GM19468 (cell line): ENCODE data around the gene CLSTN2.

Experiments used
- ATAC-seq: cut with Tn5 transposase; IDR thresholded peaks from one replicate; pipeline ENCODE4 v1.9.1; 2021; ENCODE audit warnings: mild to moderate bottlenecking, moderate library complexity, moderate number of reproducible peaks; ENCODE audit not compliant: unreplicated experiment; ENCODE audit errors: extremely low read depth

Gene CLSTN2

GRCh38 chr3:140206196-140207040, 271.4 kb downstream of the CLSTN2 start:
- ATAC-seq, result no peak

DNA sequence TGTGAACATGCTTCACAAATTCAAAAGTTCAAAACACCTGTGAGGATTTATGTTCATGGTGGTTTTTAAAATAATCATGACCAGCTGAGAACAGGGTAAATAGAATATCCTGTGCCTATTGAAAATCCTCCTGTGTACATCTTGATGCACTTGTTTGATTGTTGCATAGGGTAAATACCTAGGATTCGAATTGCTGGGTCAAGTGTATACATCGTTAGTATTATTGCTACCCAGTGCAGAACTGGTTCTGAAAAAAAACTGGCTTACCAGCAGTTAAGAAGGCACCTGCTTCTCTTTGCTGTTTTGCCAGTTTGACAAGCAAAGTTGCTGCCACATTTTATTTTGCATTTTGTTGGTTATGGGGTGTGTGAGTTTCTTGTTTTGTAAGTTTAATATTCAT, 272.6 kb downstream of the CLSTN2 start:
- ATAC-seq, result no peak

- ATAC-seq, result no peak
Measured at GRCh38 chr3:140216249-140216648, 281.3 kb downstream of the CLSTN2 start.

GRCh38 chr3:140219291-140219690, 284.3 kb downstream of the CLSTN2 start:
- ATAC-seq, result no peak

- no peak for ATAC-seq
Measured at GRCh38 chr3:140219923-140220452, 285.0 kb downstream of the CLSTN2 start.

GRCh38 chr3:140223197-140223596, 288.2 kb downstream of the CLSTN2 start:
- no peak for ATAC-seq

DNA sequence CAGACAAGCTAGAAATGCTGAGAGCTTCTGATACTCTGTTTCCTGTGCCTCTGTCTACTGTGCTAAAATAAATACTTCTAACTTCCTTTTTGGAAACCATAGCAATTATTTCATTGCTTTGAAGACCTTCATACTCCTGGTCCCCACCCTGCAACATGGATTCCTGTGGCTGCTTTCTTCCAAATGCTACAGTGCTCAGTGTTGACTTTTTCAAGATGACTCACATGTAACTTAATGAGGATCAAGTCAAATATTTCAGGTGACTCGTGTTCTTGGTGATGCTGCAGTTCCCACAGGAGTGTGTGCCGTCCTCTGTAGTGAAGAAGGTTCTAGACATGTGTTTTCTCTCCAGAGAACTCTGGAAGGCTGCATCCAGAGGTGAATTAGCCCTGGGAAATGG, 288.6 kb downstream of the CLSTN2 start:
- no peak for ATAC-seq

GRCh38 chr3:140224307-140224706, 289.3 kb downstream of the CLSTN2 start:
- ATAC-seq, result no peak

- no peak for ATAC-seq
Measured at GRCh38 chr3:140225996-140226395, 291.0 kb downstream of the CLSTN2 start.

DNA sequence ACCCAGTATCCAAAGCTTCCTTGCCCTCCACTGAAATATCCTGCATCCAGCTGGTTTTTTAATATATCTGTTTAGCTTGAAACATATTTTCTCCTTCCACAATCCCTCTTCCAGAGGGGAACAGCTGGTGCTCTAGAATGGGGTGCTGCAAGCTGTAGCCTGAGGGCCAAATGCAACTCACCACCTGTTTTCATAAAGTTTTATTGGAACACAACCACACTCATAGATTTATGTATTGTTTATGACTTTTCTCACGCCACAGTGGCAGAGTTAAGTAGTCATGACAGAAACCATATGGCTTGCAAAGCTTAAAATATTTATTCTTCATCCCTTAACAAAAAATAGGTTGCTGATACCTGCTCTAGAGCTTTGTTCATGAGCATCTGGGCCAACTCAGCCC, 298.7 kb downstream of the CLSTN2 start:
- ATAC-seq, result no peak

DNA sequence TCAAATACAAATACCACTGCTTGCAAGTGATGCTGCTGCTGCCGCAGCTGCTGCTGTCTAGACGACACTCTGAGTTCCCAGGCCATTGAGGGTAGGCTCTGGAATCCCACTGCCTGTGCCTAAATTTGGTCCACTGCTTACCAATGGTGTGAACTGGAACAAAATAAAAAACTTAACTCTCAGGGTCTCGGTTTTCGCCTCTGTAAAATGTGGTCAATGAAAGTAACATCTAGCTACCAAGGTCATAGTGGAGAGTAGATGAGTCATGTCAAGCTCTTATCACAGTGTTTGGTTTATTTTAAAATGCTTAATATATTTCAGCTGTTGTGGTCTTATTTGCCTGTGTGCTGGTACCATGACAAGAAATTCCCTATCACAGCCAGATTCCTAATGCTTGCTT, 299.3 kb downstream of the CLSTN2 start:
- ATAC-seq, result no peak

GRCh38 chr3:140236836-140237501, 302.0 kb downstream of the CLSTN2 start:
- no peak for ATAC-seq

GRCh38 chr3:140238646-140239314, 303.8 kb downstream of the CLSTN2 start:
- ATAC-seq, result no peak

DNA sequence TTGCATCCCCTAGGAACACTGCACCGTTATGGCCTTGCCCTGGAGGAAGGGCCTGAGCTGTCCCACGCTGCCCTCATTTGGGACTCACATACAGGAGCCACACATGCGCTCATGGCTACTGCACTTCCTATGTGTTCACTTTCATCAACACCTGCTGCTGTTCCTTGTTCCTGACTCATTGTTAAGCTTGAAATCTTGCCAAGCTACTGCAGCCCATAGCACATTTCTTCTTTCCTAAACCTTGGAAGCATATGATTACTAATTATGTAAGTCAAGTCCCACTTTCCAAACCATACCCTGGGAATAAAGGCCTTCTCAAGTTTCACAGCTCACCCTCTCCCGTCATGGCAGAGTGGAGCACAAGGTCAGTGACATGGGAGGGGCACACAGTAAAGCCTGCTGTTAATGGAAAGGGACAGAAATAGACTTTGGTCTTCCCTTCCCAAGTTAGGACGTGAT, 307.9 kb downstream of the CLSTN2 start:
- ATAC-seq, result no peak

GRCh38 chr3:140243575-140243974, 308.6 kb downstream of the CLSTN2 start:
- ATAC-seq, result no peak

DNA sequence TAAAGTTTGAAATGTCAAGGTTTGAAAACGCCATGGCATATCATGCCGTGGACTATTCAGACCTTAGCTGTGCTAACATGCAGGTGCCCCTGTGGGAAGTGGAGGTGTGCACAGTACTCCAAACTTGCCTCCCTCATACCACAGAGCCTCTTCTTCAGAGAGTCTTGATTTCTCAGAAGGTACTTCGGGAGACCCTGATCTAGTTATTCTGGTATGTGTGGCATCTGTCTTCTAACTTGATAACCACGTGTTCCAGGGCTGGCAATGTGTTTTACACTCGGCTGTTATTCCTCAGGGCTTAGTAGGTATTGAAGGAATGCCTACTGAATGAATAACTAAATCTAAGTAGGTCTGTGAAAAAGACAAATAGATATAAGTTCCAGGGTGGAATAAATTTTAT, 309.9 kb downstream of the CLSTN2 start:
- no peak for ATAC-seq

- ATAC-seq, result no peak
Measured at GRCh38 chr3:140246578-140246977, 311.6 kb downstream of the CLSTN2 start.

GRCh38 chr3:140247775-140248174, 312.8 kb downstream of the CLSTN2 start:
- ATAC-seq, result no peak

- no peak for ATAC-seq
Measured at GRCh38 chr3:140249188-140249587, 314.2 kb downstream of the CLSTN2 start.

DNA sequence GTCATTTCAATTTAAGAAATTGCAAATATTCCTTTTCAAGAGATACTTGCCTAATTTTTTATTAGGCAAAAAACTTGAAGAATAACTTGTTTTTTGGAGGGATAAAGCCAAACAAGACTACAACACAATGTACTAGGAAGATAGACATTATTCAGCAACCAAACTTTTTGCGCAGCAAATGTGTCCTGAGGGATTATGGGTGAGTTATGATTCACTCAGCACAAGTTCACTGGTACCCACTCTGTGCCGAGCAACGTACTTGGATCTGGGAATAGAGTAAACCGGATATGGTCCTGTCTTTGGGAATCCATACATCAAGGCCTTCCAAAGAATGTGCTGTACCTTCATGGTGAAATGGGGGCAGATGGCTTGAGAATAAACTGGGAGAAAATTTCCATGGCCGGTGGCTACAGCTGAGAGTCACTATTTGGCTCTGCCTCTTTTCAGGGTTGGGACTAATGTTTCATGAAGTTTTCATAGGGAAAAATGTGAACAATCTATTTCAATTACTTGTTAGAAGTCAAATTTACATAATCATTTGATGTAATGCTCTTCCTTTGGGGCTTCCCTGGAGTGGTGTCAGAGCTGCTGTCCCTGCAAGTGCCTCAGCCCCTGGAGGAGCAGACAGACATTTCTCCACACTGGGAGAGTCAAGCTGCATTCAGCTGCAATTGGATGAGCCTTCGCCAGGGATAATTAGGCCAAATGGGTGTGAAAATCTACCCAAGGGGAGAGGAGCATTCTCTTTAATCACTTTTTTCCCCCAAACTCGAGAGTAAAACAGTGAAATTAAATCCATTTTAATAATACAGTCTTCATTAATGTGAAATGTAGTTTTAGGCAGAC, 315.2 kb downstream of the CLSTN2 start:
- no peak for ATAC-seq
